ENCODE results near the gene ANKS1B.

The ANKS1B gene

GRCh38 chr12:98788396-98788795, 1196.3 kb downstream of the ANKS1B start:
- no peak for TF ChIP-seq CTCF (IDR thresholded peaks at IDR 0.05; ENCODE audit: low read depth, low read length)
- no peak for DNase-seq (ENCODE audit: extremely low read depth, low read depth)

GRCh38 chr12:98786653-98787052, 1198.1 kb downstream of the ANKS1B start:
- TF ChIP-seq CTCF (IDR thresholded peaks at IDR 0.05; ENCODE audit: low read depth, low read length): no peak
- no peak for DNase-seq (ENCODE audit: extremely low read depth, low read depth)

GRCh38 chr12:98783420-98783819, 1201.3 kb downstream of the ANKS1B start:
- DNase-seq (ENCODE audit: extremely low read depth, low read depth): no peak
- TF ChIP-seq CTCF (IDR thresholded peaks at IDR 0.05; ENCODE audit: low read depth, low read length): no peak

GRCh38 chr12:98780261-98780660, 1204.5 kb downstream of the ANKS1B start:
- no peak for DNase-seq (ENCODE audit: extremely low read depth, low read depth)
- TF ChIP-seq CTCF (IDR thresholded peaks at IDR 0.05; ENCODE audit: low read depth, low read length): no peak

GRCh38 chr12:98772818-98773217, 1211.9 kb downstream of the ANKS1B start:
- no peak for TF ChIP-seq CTCF (IDR thresholded peaks at IDR 0.05; ENCODE audit: low read depth, low read length)
- DNase-seq (ENCODE audit: extremely low read depth, low read depth): no peak

- DNase-seq (ENCODE audit: extremely low read depth, low read depth): no peak
- no peak for TF ChIP-seq CTCF (IDR thresholded peaks at IDR 0.05; ENCODE audit: low read depth, low read length)
These were observed 1212.7 kb downstream of the ANKS1B start for GRCh38 chr12:98771811-98772752.

- no peak for DNase-seq (ENCODE audit: extremely low read depth, low read depth)
- no peak for TF ChIP-seq CTCF (IDR thresholded peaks at IDR 0.05; ENCODE audit: low read depth, low read length)
These were observed 1214.5 kb downstream of the ANKS1B start for GRCh38 chr12:98770230-98770629.

Data from AG09319 (cell line).